Vagina (tissue), 2 donors: ENCODE measurements around the gene ASCC3.
"Not testable (repeated sequence)": the region's sequence is repeated elsewhere in the genome, so short reads cannot be mapped to it uniquely, and the experiment has no call there.

Source experiments
- POLR2A ChIP-seq, 2 donors: fragments of 450-650 bp; IDR thresholded peaks; one replicate each; pipeline ENCODE4 v1.6.1; 2017; ENCODE audit warnings: antibody characterized with exemption in 2 of 2, mild to moderate bottlenecking in 2 of 2, moderate library complexity in 2 of 2
- POLR2AphosphoS5 ChIP-seq, 2 donors: sonication (generic); formaldehyde crosslinking; IDR thresholded peaks; one replicate each; pipeline ENCODE4 v1.9.0; 2017; ENCODE audit warnings: antibody characterized with exemption in 2 of 2, mild to moderate bottlenecking in 2 of 2, low read depth in 1 of 2; ENCODE audit not compliant: insufficient read depth in 1 of 2
- TF ChIP-seq, protein P1 (sequence below), 3 experiments: fragments of 450-650 bp in 2 of 3; fragments of 200-600 bp in 1 of 3; sonication (generic) in 1 of 3; IDR thresholded peaks; one replicate each; pipeline ENCODE4 v1.5.1; 2017 to 2019; ENCODE audit warnings: antibody characterized with exemption in 3 of 3, mild to moderate bottlenecking in 2 of 3, moderate library complexity in 2 of 3

GRCh38 chr6:100641147-100641546 lies 240.0 kb downstream of the ASCC3 start:
- TF ChIP-seq, protein P1, sequence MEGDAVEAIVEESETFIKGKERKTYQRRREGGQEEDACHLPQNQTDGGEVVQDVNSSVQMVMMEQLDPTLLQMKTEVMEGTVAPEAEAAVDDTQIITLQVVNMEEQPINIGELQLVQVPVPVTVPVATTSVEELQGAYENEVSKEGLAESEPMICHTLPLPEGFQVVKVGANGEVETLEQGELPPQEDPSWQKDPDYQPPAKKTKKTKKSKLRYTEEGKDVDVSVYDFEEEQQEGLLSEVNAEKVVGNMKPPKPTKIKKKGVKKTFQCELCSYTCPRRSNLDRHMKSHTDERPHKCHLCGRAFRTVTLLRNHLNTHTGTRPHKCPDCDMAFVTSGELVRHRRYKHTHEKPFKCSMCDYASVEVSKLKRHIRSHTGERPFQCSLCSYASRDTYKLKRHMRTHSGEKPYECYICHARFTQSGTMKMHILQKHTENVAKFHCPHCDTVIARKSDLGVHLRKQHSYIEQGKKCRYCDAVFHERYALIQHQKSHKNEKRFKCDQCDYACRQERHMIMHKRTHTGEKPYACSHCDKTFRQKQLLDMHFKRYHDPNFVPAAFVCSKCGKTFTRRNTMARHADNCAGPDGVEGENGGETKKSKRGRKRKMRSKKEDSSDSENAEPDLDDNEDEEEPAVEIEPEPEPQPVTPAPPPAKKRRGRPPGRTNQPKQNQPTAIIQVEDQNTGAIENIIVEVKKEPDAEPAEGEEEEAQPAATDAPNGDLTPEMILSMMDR (IDR thresholded peaks at IDR 0.05): not testable (repeated sequence)
- TF ChIP-seq POLR2AphosphoS5 (IDR thresholded peaks at IDR 0.05; ENCODE audit: insufficient read depth in 1 of 2, low read depth in 1 of 2); POLR2A (IDR thresholded peaks at IDR 0.05): not testable (repeated sequence)
